WI38 (cell line): ENCODE measurements around the gene STEAP3.

Experiments
- H3K4me3 ChIP-seq: 2 replicates; pipeline ENCODE4 v1.5.1; 2011; ENCODE audit warnings: low read depth, mild to moderate bottlenecking, control low read depth, low read length
- CTCF ChIP-seq: IDR thresholded peaks from 2 replicates; pipeline ENCODE4 v1.5.1; 2012; ENCODE audit warnings: low read depth, mild to moderate bottlenecking, control low read depth, low read length

Gene STEAP3

GRCh38 chr2:119219873-119220272 is 3.8 kb upstream of the STEAP3 start:
- no peak for TF ChIP-seq CTCF
- no peak overlapping the region for H3K4me3 ChIP-seq

- TF ChIP-seq CTCF = no peak
- H3K4me3 ChIP-seq = no peak overlapping the region
Observed at GRCh38 chr2:119220720-119221301, 2.8 kb upstream of the STEAP3 start.

GRCh38 chr2:119221609-119222008 is 2.0 kb upstream of the STEAP3 start:
- TF ChIP-seq CTCF = no peak

GRCh38 chr2:119222213-119222612 is 1.4 kb upstream of the STEAP3 start:
- TF ChIP-seq CTCF = no peak

More at GRCh38 chr2:119221609-119222008, 2.0 kb upstream of the STEAP3 start:
- H3K4me3 ChIP-seq = no peak overlapping the region

GRCh38 chr2:119222863-119223520 is 642 bp upstream of the STEAP3 start:
- TF ChIP-seq CTCF = no peak
- H3K4me3 ChIP-seq = peak overlapping the region; percentile 78

More at GRCh38 chr2:119222213-119222612, 1.4 kb upstream of the STEAP3 start:
- no peak overlapping the region for H3K4me3 ChIP-seq

- no peak for TF ChIP-seq CTCF
- peak overlapping the region; percentile 78 for H3K4me3 ChIP-seq
Observed at GRCh38 chr2:119224391-119225104, 914 bp downstream of the STEAP3 start.
